ENCODE measurements around the gene AQP12A.
A peak's percentile ranks its signal among the peaks of the same experiment; 100 is the strongest.
"Not testable (repeated sequence)": the region's sequence is repeated elsewhere in the genome, so short reads cannot be mapped to it uniquely, and the experiment has no call there.

The AQP12A gene

GRCh38 chr2:240648650-240649275 lies 42.9 kb upstream of the AQP12A start:
- no peak overlapping the region for H3K4me3 ChIP-seq (ENCODE audit: low read length)
- TF ChIP-seq, protein P1, sequence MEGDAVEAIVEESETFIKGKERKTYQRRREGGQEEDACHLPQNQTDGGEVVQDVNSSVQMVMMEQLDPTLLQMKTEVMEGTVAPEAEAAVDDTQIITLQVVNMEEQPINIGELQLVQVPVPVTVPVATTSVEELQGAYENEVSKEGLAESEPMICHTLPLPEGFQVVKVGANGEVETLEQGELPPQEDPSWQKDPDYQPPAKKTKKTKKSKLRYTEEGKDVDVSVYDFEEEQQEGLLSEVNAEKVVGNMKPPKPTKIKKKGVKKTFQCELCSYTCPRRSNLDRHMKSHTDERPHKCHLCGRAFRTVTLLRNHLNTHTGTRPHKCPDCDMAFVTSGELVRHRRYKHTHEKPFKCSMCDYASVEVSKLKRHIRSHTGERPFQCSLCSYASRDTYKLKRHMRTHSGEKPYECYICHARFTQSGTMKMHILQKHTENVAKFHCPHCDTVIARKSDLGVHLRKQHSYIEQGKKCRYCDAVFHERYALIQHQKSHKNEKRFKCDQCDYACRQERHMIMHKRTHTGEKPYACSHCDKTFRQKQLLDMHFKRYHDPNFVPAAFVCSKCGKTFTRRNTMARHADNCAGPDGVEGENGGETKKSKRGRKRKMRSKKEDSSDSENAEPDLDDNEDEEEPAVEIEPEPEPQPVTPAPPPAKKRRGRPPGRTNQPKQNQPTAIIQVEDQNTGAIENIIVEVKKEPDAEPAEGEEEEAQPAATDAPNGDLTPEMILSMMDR (conservative IDR thresholded peaks at IDR 0.05; ENCODE audit: low read length) = no peak
- DNase-seq (ENCODE audit: low read depth) = no peak

DNA sequence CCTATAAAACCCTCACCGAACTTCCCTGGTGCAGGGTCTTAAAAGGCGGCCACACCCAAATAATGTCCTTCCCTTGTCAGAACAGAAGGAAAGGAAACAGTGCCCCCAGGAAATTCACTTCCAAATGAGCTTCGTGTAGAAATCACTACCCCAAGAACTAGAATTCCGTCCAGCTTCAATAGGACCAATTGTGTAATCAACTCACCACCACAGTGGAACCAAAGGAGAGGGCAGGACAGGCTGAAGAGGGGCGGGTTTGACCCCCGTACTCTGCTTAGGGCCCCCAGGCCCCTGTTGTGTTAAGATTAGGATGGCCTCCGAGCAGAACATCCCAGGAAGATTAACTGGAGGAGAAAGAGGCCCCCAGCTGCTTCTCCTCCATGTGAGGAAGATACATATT lies 42.3 kb upstream of the AQP12A start:
- TF ChIP-seq, protein P1 (conservative IDR thresholded peaks at IDR 0.05; ENCODE audit: low read length) = no peak

DNA sequence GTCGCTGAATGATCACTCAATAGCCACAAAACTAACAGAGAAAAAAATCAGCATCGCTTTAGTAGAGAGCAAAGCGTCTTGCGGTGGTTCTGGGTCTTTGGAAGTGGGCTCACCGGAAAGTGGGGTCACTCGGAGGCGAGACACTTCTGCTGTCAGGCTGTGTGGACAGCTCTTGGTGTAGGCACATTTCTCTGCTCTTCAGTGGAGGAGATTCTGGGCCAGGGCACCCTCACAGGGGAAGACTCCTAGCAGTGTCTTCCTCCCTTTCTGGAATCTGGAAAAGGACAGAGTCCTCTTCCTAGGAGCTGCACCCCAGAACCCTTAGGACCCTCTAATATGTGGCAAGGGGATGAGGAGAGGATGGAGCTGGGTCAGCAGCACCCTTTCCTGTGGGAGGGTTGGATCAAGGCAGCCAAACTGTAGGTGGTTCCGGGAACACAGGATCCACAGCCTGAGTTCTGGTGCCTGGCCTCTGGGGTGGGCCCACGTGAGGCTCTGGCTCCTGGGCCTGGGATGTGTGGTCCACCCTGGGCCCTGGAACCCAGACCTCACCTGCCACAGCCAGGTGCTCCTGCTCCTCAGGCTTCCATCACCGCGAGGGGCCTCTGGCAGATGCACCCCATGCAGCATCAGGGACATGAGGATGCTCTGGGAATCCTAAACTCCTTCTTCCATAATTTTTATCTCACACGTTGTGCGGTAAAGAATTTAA lies 41.3 kb upstream of the AQP12A start:
- DNase-seq (ENCODE audit: low read depth) = no peak

More for the DNA sequence above, 42.3 kb upstream of the AQP12A start:
- no peak for DNase-seq (ENCODE audit: low read depth)
- no peak overlapping the region for H3K4me3 ChIP-seq (ENCODE audit: low read length)

GRCh38 chr2:240651185-240651584 lies 40.5 kb upstream of the AQP12A start:
- no peak overlapping the region for H3K4me3 ChIP-seq (ENCODE audit: low read length)
- no peak for DNase-seq (ENCODE audit: low read depth)
- TF ChIP-seq, protein P1 (conservative IDR thresholded peaks at IDR 0.05; ENCODE audit: low read length) = no peak

More for the DNA sequence above, 41.3 kb upstream of the AQP12A start:
- TF ChIP-seq, protein P1 (conservative IDR thresholded peaks at IDR 0.05; ENCODE audit: low read length) = no peak
- H3K4me3 ChIP-seq (ENCODE audit: low read length) = no peak overlapping the region

- DNase-seq (ENCODE audit: low read depth) = peak; percentile 5
- H3K4me3 ChIP-seq (ENCODE audit: low read length) = no peak overlapping the region
- TF ChIP-seq, protein P1 (conservative IDR thresholded peaks at IDR 0.05; ENCODE audit: low read length) = no peak
Measured at GRCh38 chr2:240655931-240656886, 35.5 kb upstream of the AQP12A start.

- not testable (repeated sequence) for DNase-seq (ENCODE audit: low read depth)
Measured at GRCh38 chr2:240659883-240660282, 31.8 kb upstream of the AQP12A start.

DNA sequence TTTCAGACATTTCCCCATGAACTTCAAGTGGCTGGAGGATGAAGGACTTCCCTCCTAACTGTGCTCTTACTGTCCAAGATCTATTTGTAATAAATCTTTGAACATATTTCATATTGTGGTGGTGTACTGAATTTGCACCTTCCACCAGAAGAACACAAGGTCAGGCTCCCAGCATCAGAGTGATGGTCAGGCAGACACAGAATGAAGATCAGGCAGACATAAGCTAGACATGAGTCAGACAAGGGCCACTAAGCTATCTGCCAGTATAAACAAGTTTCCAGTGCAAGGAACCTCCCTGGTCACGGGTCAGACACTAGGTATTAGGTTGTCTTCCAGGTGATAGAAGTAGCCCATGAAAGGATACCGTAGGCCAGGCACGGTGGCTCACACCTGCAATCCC lies 29.0 kb upstream of the AQP12A start:
- no peak overlapping the region for H3K4me3 ChIP-seq (ENCODE audit: low read length)
- TF ChIP-seq, protein P1 (conservative IDR thresholded peaks at IDR 0.05; ENCODE audit: low read length) = no peak
- DNase-seq (ENCODE audit: low read depth) = no peak

More at GRCh38 chr2:240659883-240660282, 31.8 kb upstream of the AQP12A start:
- H3K4me3 ChIP-seq (ENCODE audit: low read length) = not testable (repeated sequence)

All from AG10803 (cell line).